Stimulated activated CD4-positive, alpha-beta T cell treated with anti-CD3 and anti-CD28 coated beads, Interleukin-15, amount 100 ng/mL, for 1 hour (primary cell): Measurements from ENCODE around the gene CALB2.

ENCODE experiments used
- DNase-seq, 2 donors: peaks; one replicate each; pipeline ENCODE4 v3.0.0-alpha.2; 2020; ENCODE audit warnings: low read depth in 1 of 2, low spot score in 1 of 2

Gene CALB2

DNA sequence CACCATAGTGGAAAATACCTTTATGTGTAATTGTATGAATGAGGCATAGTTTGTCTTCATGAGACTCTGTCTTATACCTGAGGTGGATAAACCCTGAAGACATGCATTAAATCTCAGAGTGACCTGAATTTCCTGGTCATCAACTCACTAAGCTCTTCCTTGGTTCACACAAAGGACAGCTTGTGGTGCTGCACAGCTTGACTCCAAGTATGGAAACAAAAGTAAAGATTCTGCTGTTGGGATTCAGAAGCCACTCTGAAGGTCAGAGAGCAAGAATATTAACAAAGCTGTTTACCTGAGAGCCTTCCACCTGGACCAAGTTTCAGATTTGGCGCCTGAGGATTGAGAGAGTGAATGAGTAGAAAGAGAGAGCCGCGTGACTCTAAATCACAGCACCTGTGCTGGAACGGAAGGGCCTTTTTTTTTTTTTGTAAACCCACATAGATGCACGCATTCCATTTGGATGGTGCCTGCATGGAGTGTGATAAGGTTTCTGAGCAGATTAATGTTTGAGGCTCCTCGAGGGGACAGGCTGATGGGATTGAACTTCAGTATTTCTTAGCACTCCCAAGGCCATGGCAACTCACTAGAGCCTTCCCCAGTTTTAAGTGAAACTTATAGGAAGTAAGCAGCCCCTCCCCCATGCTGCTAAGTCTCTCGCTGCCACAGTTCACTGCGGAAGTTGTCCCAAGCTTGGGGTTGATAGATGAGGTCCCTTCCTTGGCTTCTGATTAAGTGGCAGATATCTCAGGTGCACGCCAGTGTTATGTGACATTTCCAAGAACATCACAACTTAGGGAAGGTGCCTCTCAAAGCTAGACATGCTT lies 28.7 kb downstream of the CALB2 start:
- DNase-seq: no peak

DNA sequence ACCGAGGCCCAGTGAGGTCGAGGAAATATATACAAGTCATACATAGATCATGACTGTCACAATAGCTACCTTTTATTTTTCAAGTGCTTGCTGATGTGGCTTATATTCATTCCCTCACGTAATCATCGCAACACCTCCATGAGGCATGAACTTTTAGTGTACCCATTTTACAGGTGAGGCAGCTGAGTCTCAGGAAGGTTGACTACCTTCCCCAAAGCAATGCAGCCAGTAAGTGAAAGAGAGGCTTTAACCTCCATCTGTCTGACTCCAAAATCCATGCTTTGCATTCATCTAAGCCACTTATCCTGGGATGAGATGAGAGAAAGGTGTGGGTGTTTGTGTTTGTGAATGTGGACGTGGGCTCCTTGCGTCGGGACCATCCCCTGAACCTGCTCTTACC lies 30.8 kb downstream of the CALB2 start:
- DNase-seq: no peak

DNA sequence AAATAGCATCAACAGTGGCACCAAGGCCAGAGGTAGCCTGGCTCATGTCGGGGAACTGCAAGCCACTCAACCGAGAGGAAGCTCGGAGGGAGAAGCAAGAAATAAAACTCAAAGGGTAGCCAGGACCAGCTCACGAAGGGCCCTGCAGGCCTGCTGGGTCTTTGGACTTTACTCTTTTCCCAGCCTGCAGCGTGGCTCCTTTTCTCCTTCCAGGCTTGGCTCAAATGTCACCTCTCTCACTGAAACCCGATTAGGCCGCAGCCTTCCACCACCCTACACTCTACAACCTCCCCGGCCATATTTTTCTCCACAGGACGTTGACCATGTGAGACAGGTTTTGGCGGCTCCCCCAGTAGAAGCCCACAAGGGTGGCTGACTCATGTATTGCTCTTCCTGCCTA lies 38.1 kb downstream of the CALB2 start:
- no peak for DNase-seq

DNA sequence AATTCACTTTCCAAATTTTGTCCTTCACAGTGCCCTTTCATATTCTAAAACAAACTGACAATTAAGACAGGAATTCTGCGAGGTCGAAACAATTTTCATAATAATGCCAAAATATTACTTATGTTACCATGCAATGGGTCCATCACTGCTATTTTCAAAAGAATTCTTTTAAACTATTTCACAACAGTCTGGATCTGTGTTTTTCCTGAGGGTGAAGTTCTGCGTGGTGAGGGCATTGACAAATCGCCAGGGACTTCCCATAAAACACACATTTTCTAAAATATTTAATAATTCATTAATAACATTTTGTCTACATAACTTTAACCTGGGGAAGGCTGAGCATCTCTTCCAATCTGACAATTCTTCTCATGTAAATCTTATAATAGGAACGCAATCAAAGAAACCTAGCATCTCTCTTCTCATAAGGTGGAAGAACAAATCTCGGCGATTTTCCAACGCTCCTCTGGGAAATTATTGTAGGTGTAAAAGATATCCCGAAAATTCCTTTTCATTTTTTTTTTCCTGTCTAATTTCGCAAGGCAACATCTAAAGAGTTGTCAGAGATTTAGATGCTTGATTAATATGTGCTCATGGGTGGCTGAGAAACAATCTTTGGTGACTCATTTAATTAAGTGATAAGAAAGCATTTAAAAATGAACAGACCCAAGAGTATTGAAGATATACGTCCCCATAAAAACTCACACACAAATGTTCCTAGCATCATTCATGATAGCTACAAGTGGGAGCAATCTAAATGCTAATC lies 41.5 kb downstream of the CALB2 start:
- no peak for DNase-seq

DNA sequence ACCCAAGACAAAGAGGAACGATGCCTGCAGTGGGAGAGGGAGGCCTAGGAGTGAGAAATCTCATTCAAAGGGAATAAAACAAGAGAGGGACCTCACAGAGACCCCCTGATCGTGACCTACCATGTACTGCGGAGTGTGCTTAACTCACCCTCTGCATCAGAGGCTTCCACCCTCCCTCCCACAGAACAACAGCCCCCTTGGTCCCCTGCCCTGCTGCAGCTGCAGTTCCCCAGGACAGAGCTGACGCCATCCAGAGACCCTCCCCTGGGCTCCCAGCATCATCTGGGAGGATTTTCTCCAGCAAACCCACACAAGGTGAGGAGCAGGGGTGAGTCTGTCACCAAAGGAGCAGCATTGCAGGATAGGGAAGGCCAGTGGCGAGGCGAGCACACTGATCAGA lies 43.5 kb downstream of the CALB2 start:
- DNase-seq: no peak

DNA sequence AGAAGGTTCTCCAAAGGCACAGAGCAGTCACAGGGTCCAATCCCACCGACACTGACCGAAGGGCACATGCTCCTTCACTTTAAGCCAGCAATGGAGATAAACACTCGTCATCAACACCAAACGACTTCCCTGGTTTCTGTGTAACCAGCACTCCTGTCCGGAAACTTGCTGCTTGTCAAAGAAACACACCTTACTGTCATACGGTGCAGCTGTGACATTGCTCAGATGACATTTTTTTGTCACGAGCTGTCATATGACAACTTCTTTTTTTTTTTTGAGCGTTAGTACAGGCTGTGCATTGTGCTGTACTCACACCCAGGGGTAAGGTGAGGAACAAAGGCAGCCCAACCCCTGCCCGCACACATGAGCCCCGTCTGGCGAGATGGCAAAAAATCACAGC lies 44.2 kb downstream of the CALB2 start:
- no peak for DNase-seq

DNA sequence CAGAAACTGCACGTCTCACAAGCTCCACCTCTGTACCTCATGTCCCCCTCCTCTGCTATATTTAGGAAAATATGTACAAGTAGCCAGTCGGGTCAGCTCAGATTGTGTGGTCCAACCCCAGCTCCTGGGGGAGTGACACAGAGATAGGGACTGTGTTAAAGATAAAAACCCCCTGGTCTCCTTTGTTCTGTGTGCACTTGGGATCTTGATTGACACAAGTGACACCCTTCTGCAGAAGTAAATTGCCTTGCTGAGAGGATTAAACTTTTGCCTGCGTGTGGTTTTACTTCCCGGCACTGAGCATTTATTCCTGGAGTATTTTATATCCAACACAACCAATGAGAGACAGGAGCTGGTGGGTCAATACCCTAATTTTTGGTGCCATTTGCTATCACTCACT lies 45.8 kb downstream of the CALB2 start:
- DNase-seq: no peak

DNA sequence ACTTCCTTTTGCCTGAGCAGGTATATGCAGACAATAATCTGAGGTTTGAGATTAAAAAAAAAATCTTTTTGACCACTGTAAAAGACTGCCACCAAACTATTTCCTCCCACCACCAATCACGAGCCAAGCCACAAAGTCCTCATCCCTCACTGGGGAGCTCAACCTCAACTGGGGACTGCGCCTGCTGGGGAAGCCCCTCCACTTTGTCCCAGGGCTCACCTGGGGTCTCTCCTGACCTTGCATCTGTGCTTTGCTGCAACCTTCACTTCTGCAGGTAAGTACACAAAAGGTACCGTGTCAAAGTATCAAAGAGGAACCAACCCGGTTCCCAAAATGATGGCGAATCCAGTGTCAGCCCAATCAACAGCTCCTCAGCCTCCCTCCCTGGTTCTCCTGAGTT lies 47.8 kb downstream of the CALB2 start:
- no peak for DNase-seq

DNA sequence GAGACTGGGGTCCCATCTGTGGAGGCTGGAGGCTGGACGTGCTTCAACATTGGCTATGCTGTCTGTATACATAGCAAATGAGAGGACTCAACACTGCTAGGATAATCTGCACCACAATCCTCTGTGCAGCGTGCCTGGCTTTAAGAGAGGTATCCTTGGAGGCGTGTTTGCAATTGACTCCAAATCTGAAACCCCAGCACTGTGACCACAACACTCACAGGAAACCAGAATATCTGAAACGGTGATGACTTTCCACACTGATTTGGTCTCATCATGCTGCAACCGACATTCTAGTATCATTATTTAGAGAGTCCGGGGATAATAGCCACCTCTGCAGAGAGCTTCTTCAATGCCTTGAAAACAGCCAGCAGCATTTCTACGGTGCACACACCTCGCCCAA lies 48.2 kb downstream of the CALB2 start:
- no peak for DNase-seq

DNA sequence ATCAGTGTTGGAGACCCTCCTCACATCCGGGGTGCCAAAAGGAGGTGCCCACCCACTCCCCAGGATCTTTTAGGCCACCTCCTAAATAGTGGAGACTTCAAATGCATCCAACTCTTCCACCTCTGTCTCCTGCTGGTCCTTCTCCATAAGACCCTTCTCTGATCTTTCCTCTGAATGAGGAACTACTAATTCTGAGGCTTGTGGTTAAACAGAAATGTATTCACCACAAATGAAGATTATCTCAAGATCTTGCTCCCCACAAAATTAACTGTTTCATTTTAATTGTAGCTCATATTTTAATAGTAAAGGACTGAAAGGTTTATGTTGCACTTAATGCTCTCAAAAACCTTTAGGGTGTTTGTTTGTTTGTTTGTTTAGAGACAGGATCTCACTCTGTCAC lies 49.2 kb downstream of the CALB2 start:
- DNase-seq: no peak

DNA sequence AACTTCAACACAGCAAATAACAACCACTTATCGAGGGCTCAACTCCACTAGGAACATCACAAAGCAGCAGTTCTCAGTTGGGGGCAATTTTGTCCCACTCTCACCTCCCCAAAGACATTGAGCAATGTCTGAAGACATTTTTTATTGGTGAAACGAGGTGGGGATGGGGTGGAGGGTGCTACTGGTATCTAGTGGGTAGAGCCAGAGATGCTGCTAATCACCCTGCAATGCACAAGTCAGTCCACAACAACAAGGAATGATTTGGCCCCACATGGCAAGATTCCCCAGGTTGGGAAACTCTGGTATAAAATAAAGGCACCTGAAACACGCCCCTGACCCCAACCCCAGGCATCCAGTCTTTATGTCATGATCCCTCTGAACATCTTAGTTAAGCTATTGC lies 50.0 kb downstream of the CALB2 start:
- DNase-seq: no peak

DNA sequence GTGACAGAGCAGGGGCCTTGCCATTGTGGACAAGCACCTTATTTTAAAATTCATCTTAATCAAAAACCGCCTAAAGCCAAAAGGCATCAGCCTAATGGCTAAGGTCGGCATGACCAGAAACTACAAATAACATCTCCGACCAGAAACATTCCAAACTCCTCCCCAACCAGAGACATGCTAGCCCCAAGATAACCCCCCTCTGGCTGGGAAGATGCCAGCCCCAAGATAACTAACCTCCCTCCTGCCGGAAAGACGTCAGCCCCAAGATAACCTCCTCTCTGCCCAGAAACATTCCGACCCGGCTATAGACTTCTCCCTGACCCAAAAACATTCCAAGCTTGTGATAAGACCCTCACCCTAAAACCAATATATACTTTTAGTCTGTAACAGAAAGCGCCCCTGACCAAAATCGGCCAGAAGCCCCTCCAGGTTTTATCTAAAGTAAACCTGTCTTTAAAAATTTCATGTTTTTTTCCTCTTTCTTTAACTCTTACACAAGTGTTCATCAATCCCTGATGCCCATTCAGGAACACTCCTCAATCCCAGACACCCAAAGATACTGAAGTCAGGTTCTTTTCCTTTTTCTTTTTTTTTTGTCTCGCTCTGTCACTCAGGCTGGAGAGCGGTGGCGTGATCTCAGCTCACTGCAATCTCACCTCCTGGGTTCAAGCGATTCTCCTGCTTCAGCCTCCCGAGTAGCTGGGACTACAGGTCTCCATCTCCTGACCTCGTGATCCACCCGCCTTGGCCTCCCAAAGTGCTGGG lies 50.7 kb downstream of the CALB2 start:
- no peak for DNase-seq

DNA sequence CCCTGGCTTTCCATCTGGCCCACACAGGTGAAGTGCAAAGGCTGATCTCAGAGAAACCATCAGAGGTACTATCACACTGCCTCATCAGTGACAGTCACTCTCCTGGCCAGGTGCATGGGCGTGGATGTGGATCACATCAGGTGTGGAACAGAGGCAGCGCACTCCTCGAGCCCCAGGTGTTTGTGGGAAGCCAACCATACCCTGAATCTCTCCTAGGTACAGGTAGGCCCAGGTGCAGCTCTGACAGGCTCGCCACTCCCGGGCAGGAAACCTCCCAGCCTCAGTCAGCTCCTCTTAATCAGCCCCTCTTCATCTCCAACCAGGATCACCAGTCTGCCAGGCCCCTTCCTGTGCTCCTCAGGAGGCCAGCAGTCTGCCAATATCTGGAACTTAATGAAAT lies 51.6 kb downstream of the CALB2 start:
- no peak for DNase-seq

DNA sequence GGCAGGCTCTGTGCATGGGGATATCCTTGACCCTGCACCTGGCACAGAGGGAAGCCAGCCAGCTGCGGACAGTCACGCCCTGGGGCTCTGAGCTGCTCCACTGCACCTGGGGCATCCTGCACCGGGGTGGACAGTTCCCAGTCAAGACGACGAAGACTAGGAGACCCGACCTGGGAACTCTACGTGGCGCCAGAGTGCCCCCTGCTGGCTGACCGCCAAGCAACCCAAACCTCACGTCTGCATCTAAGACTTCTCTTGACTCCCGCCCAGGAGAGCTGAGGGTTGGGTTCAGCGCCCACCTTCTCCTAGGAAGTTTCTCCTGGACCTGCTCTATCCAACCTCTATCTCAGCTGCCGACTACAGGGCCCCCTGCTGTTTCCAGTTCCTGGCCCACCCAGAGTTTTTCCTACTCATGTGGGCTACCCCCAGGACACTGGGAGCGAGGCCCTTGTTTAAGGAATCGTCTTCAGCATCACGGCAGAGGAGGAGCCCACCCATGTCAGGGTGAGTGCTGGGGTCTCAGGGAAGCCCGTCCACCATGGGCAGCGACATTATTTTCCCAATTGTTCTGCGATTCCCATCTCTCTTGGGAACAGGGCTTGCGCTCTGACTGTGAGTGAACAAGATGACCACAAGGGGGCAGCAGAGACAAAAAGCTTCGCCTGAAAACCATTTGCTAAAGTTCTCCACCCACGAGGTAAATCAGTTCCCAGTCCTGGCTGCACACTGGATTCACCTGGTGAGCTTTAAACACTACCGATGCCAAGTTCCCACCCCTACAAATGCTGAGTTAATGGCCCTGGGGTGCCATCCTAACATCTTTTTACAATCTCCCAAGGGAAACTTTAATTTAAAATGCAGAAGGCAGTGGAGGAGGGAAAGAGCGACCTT lies 54.0 kb downstream of the CALB2 start:
- DNase-seq: peak; percentile 20 to 39

DNA sequence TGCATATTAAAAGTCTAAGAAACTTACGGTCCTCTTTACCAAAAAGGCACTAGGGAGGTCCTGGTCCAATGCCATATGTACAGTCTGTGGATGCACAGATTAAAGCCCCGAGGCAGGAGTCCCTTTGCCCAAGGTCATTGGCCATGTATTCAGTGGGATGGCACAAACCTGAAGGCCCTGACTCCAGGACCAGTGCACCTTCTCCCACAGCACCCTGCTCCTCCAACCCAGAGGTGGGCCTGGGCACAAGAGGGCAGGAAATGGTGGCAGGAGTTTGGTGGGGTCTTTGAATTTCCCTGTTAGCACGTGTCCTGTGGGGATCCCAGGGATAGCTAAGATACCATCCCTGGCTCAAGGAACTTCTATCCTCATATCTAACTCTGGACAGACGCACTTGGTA lies 54.8 kb downstream of the CALB2 start:
- DNase-seq: no peak

DNA sequence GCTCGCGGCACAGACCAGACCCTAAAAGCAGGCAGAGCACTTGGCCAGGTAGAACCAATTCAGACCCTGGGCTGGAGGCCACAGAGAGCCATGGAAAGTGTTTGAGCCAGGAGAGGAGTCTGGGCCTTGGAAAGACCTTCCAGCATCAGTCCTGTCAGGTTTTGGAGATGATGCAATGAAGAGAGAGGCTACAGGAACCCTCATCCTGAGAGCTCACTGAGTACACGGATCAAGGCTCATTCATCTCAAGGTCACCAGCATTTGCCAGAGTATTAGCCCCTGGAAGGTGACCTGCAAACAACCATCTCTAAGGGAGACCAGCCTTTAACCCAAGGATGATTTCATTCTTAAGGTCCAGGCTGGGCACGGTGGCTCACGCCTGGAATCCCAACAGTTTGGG lies 55.5 kb downstream of the CALB2 start:
- DNase-seq: no peak

DNA sequence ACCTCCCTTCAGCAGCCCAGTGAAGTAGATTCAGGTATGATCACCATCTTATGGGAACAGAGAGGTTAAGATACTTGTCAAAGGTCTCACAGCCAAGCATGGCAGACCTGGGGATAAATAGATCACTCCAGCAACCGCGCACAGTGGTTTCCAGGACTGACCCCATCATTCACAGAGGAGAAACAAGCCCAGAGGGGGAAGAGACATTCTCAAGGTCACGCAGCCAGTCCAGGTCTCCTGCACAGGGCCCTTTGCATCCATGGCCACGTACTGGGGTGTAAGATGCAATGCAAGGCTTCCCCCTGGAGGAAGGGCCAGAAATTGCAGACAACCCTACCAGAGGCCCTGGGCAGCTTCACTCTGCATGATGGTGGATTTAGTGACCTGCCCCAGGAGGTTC lies 63.4 kb downstream of the CALB2 start:
- no peak for DNase-seq

DNA sequence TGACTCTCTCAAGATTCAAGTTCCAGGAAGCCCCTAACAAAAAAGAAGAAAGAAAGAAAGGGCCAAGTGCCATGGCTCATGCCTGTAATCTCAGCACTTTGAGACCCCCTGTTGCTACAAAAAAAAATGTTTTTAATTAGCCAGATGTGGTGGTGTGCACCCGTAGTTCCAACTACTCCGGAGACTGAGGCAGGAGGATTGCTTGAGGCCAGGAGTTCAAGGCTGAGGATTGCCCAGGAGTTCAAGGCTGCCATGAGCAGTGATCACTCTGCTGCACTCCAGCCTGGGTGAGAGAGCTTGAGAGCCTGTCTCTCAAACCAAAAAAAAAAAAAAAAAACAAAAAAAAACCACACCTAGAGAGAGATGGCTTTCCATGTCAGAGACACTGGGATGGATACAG lies 64.5 kb downstream of the CALB2 start:
- no peak for DNase-seq

DNA sequence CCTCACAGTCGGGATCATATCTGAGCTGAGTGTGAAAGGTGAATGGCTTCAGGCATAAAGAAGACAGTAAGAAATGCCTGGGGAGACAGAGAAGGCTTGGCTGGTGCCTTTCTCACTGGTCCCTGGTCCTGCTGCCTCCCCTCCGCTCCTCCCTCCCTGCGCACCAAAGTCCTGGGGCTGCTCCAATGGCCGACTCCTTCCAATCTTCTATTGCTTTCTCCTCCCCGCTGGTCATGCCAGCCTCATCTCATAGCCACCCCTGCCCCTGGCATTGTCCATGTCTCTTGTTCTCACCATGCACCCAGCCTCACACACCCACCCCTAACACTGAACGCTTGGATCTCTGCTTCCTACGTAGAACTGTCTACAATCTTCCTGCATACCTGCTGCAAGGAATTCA lies 65.3 kb downstream of the CALB2 start:
- no peak for DNase-seq

DNA sequence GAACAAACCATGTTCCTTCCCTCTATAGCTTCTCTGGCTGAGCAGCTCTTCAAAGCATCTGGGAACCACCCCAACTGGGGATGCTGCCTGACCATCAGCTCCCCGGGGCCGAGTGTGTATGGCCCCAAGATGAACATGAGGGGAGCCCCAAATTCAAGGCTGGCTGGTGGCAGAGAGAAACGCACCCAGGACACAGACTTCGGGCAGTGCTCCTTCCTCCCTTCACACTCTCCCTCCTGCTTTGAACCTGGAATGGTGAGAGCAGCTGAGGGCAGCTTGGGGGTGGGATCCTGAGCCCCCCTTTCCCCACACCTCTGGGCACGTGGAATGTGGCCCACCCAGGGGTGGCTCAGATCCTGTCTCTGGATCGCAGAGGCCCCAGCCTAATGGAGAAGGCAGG lies 66.1 kb downstream of the CALB2 start:
- DNase-seq: no peak

DNA sequence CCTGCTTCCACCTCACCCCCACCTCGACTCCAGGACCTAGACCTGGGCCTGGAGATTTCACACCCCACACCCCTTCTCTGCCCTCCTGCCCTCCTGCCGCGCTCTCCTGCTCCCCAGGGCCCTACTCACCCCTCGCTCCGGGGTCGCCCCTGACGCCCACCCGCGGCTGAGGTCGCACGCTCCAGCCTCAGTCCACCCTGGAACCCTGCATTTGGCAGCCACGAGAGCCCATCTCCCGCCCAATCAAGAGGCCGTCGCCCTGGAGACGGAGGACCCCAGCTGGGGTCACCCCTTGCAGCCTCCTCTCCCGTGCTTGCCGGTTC lies 67.2 kb downstream of the CALB2 start:
- no peak for DNase-seq
